HG03066 (cell line): Measurements from ENCODE around the gene CACNG6.

Source experiments
- ATAC-seq: cut with Tn5 transposase; IDR thresholded peaks from one replicate; pipeline ENCODE4 v1.9.1; 2021; ENCODE audit warnings: low read depth; ENCODE audit not compliant: unreplicated experiment

Gene CACNG6

DNA sequence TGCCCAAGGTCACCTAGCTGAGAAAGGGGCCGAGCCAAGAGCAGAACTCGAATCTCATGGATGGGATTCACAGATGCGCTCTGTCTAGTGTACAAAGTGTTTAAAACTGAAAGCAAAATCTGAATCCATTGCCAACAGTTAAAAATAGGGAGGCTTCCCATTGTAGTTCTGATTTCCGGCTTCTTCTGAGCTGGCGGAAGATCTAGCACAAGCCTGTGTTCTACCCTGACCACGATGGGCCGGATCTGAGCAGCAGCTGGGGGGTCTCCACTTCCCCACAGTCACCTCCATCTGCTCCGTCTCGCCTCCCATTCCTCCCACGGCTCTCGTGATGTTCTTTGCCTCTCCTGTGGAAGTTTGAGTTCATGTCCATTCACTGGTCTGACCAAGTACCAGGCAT, 26.3 kb upstream of the CACNG6 start:
- no peak for ATAC-seq

DNA sequence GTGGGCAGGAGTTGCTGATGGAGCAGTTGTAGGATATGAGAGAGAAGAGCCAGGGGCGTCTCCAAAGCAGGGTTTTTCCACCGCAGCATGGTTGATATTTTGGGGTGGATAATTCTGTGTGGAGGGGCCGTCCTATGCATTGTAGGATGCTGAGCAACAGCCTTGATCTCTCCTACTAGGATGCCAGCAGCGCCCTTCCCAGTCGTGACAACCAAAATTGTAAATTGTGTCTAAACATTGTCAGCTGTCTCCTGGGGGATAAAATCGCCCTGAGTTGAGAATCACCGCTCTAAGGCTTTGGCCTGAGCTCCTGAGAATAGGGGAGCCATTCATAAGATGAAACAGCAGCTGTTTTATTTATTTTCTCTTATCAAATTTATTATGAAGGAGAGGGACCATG, 24.5 kb upstream of the CACNG6 start:
- ATAC-seq = no peak

- no peak for ATAC-seq
These were observed 22.1 kb upstream of the CACNG6 start for GRCh38 chr19:53969366-53969765.

DNA sequence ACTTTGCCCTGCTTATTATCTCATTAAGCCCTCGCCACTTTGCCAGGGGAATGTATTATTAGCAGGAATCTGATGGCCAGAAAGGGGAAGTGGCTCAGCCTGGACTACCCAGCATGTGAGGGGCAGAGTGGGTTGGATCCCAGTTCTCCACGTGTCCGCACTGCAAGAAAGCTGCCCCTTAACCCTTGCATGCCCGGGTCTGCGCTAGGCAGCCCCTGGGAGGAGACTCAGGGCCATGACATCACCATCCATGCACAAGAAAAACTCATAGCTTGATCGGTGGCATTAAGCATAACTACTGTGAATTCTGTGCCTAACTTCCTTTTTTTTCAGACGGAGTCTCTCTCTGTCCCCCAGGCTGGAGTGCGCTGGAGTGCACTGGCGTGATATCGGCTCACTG, 19.8 kb upstream of the CACNG6 start:
- no peak for ATAC-seq

- ATAC-seq = no peak
These were observed 13.9 kb upstream of the CACNG6 start for GRCh38 chr19:53977429-53977990.

DNA sequence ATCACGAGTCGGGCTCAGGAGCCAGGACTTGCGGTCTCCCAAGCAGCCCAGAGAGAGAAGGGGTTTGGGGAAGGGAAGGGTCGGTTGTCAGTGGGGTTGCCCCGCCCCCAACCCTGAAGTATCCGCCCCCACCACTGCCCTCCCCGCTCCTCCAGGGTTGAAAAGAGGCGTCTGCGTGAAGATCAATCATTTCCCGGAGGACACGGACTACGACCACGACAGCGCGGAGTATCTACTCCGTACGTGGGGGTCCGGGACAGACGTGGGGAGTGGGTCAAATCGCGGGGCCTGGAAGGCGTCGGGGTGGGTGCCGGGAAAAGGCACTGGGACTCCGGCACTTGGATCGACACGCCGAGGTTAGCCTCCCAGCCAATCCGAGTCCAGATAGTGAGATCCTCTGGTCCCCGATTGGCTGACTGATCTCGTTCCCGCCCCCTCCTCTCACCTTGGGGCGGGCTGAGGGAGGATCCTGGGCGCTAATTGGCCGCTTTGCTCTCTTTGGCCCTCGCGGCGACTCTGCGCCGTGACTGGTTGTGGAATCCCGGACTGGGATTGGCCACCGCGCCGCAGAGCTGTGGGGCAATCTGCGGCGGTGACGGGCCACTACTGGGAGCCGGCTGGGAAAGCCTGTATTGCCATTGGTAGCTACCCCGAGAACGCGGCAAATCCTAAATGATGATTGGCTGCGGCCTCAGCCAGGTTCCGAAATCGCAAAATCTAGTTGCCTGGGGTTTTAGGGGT, 13.3 kb upstream of the CACNG6 start:
- ATAC-seq = no peak

DNA sequence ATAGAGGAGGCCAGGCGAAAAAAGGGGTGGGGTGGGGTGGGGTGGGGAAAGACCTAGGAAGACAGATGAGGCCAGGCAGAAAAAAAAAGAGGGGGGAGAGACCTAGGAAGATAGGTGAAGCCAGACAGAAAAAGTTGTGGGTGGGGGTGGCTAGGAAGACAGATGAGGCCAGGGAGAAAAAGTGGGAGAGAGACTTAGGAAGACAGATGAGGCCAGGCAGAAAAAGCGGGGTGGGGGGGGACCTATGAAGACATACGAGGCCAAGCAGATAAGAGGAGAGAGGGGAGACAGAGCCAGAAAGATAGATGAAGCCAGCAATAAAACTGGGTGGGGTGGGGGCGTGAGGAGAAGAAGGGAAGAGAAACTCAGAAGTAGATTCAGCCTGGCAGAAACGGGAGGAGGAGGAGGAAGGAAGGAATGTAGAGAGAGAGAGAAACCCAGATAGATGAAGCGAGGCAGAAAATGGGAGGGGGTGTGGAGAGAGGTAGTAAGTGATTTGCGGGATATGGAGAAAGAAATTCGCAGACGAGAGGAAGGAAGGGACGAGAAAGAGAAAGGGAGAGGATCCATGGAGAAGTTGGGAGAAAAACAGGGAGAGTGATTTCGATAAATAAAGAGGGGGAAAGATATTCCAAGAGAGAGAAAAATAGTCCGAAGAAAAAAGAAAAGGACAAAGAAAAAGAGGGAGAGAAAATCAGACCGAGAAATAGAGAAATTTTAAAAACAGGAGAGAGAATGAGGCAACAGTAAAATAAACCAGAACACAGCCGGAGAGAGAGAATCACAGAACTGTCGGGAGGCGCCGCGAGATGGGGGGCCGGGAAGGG, 12.2 kb upstream of the CACNG6 start:
- no peak for ATAC-seq

DNA sequence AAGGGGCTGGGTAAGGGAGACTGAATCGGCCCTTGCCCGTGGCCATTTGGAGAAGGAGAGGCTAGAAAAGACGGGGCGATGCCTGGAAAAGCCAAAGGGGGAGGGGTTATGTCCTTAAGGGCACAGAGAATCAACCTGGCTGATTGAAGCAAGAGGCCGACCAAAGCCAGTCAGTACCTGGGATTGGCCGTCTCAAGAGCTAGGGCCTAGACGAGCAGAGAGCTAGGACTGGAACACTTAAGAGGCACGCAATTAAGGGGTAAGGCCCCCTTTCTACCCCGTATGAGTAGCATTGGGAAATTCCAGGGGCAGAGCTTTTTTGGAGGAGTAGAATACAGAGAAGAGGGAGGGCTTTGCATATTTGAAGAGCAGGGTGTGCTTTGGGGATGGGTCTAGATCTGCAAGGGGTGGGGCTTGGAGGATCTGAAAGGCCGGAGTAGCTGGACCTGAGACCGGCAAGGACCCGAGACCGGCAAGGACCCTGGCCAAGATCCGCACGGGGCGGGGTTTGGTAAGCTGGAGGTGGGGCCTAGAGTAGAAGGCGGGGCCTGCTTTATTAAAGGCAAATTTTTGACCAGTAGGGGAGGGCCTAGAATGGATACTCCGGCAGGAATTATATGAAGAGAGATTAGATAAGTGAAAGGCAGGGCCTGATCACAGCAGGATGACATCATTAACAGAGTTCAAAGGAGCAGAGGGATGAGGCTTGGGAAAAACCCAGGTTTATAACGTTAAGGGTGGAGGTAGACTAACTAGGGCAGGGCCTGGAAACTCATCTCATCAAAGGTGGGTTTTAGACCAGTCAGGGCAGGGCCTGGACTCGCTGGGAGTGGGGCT, 10.7 kb upstream of the CACNG6 start:
- ATAC-seq = no peak

DNA sequence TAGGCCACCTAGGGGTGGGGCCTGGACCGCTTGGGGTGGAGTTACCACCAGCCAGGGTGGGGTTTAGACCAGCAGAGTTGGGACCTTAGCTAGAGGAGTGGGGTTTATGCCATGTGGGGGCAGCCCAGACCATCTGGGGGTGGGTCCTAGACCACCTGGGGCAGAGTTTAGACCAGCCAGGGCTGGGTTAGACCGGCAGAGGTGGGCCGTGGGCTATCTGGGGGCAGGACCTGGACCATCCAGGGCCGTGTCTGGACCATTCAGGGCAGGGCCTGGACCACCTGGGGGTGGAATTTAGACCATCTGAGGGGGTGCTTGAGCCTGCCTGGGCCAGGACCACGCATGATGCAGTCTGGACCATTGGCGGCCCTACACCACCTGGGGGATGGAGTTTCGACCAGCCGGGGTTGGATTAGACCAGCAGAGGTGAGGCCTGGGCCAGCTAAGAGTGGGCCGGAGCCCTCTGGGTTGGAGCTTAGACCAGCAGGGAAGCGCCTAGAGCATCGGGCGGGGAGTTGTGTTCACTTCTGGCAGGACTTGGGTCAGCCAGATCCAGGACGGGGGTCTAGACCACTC, 10.0 kb upstream of the CACNG6 start:
- ATAC-seq = no peak

DNA sequence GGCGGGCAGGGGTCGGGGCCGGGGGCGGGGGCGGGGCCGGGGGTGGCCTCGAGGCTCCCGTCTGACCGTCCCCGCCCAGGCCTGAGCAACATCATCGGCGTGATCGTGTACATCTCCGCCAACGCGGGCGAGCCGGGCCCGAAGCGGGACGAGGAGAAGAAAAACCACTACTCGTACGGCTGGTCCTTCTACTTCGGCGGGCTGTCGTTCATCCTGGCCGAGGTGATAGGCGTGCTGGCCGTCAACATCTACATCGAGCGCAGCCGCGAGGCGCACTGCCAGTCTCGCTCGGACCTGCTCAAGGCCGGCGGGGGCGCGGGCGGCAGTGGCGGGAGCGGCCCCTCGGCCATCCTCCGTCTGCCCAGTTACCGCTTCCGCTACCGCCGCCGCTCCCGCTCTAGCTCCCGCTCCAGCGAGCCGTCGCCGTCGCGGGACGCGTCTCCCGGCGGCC, 9.4 kb upstream of the CACNG6 start:
- no peak for ATAC-seq

- no peak for ATAC-seq
These were observed 8.8 kb upstream of the CACNG6 start for GRCh38 chr19:53982611-53983010.

DNA sequence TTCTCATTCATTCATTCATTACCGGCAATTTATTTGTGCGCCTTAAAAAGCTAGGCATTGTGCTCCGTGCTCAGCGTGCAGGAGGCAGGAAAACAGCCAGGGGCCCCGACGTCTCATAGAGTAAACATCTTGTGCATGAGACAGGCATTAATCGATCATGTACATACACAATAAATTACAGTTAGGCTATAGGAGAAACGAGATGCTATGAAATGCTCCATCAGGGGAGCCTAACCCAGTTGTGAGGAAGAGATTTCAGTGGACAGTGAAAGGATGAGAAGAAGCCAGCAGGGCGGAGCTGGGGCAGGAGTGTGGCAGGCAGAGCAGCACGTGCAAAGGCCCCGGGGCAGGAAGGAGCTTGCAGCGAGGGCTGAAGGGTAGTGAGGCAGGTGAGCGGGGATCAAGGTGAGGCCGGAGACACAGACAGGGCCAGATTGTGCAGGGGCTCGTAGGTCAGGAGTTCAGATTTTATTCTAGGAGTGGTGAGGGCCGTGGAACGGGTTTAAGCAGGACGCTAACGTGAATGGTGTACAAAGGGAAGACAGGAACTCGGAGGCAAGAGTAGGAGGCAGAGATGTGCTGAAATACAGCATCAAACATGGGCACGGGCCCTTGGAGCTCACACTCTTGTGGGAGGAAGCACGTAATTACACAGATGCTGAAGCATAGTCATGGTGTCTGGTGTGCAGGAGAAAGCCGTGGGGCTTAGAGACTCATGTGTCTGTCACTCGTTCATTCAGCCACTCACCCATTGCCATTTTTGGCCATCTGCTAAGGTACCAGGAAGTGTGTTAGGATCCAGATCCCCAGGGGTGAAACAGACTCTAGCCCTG, 7.8 kb upstream of the CACNG6 start:
- no peak for ATAC-seq

GRCh38 chr19:53985863-53986262, 5.6 kb upstream of the CACNG6 start:
- no peak for ATAC-seq

GRCh38 chr19:53988981-53989380, 2.5 kb upstream of the CACNG6 start:
- ATAC-seq = no peak

DNA sequence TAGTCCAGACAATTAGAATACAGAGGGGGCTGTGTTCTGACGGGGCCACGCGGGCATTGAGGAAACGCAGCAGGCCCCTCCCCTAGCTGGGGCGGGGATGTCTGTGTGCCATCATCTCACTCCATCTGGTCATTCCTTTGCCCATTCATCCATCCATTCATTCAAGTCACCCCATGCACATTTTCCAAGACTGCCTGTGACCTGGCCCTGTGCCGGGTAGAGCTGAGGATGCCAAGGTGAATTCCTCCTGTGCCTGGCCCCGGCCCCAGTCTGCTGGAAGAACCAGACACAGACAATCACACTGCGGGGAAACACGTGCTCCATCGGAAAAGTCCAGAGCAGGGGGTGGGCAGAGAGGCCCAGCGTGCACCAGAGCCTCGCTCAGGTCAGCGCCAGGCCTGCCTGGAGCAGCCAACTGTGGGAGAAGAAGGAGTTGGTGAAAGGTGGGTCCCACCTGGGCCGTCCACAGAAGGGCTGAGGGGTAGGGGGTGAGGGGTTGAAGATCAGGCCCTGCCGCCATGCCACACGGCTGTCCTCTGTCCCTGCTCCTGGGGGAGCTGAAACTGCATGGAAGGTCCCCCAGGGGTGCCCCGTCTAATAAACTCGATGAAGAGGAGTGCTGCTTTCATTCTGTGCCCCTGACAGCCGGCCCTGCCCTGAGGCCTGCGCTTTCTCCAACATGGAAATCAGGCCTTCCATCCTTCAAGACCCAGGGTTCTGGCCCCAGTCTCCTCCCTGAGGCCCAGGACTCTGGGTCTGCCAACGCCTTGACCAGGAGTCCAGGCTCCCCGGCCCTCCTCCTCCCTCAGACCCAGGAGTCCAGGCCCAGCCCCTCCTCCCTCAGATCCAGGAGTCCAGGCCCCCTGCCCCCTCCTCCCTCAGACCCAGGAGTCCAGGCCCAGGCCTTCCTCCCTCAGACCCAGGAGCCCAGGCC, 1.6 kb upstream of the CACNG6 start:
- no peak for ATAC-seq

DNA sequence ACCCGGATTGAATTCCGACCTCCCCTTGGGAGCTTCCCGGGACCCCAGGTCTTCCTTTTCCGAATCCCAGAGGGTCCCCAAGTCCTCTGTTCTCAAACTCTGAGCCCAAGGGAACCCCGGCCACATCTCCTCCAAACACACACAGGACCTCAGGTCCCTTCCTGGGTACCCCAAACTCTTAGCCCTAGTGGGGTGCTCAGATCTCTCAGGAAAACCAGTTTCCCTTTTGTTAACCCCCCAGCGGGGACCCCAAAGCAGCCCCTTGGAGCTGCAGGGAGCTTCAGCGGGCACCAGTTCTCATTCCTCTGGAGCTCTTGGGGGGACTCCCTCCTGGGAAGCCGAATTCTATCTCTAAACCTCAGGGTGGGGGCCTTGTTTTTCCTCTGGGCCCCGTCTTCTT, 774 bp downstream of the CACNG6 start:
- no peak for ATAC-seq

DNA sequence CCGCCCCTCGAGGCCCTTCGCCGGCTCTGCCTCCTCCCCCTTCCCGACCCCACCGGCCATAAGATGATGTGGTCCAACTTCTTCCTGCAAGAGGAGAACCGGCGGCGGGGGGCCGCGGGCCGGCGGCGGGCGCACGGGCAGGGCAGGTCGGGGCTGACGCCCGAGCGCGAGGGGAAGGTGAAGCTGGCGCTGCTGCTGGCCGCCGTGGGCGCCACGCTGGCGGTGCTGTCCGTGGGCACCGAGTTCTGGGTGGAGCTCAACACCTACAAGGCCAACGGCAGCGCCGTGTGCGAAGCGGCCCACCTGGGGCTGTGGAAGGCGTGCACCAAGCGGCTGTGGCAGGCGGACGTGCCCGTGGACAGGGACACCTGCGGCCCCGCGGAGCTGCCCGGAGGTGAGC, 1.4 kb downstream of the CACNG6 start:
- ATAC-seq = no peak

DNA sequence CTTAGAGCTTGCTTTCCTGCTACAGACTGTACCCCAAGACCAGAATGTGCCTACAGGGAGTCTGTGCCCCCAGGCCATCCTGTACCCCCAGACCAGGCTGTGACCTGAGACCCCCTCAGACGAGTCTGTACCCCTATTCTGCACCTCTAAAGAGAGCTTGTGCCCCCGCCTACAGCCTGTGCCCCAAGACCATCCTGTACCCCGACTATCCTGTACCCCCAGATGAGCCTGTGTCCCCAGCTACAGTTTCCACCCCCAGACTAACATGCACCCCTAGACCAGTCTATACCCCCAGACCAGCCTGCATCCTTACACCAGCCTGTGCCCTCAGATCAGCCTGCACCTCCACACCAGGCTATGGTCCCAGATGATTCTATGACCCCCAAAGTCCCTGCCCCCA, 2.0 kb downstream of the CACNG6 start:
- ATAC-seq = no peak

- no peak for ATAC-seq
These were observed 3.4 kb downstream of the CACNG6 start for GRCh38 chr19:53994811-53995210.
